ENCODE results near the gene SLC16A4. TPM values are rescaled to one million over a fixed set of nuclear protein-coding genes. Genes with fewer than 3 reads are reported as not detected.

SLC16A4 gene
- total and polyA plus RNA-seq, 10 of the 15 experiments (the other 5 are each of a cell fraction or from before 2014, with no cell fraction given): 0.13 to 2.2 (median 0.26) TPM; not detected in 1

DNA sequence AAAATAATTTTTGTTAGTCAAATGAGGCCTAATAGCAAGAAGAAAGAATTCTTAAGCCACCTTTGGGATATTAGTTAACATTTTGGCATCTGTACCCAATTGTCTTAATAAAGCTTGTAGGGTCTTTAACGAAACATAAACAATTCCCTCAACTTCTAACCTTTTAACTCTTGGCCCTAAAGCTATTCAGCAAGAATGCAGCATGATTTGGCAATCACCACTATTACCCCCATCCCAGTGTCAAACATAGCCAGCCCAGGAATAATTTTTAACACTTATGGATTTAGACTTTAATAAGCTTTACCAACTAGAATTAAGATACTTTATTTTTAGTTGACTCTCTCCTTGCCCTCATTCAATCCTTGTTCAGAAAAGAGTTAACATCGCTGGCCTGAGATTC, 2.5 kb upstream of the SLC16A4 start:
- ChIA-PET CTCF (interaction anchor here (0.8 to 2.0 kb wide), 9 partner anchors 8 to 186 kb away, joined by 3 to 6 read pairs (median 3); partner anchors contain the start of gene RBM15), POLR2A (no interaction called here), RAD21 (ENCODE audit: unreplicated experiment) (interaction anchor here (1.2 kb wide), 1 partner anchor 53 kb away, joined by 3 read pairs; no protein-coding TSS in a partner anchor), SMC1A (ENCODE audit: uncharacterized antibody, unreplicated experiment) (interaction anchor here (0.6 to 1.9 kb wide), 4 partner anchors 10 to 54 kb away, joined by 3 to 5 read pairs (median 4); partner anchors contain the start of gene RBM15)
- H3K27me3 ChIP-seq (replicated peaks in 1 of 2; ENCODE audit: control insufficient read depth in 2 of 2, insufficient read depth in 2 of 2, low read length in 1 of 2): no peaks in the 10 kb centered on the region
- H3K36me3 ChIP-seq (ENCODE audit: control insufficient read depth in 2 of 2, insufficient read depth in 2 of 2, low read length in 1 of 2): peaks cover 0 to 4% of the 10 kb centered on the region in 2 experiments; a peak in 1 of 4 replicates
- no peaks in the 10 kb centered on the region; the same call in 2 of the 3 replicates for H3K9me3 ChIP-seq (replicated peaks; ENCODE audit: control insufficient read depth, insufficient read depth, low read length)
- H3K4me3 ChIP-seq: no peak overlapping the region
- H3K9ac ChIP-seq (ENCODE audit: control insufficient read depth, insufficient read depth, low read length): no peak overlapping the region
- no peaks in the 10 kb centered on the region for H4K20me1 ChIP-seq (ENCODE audit: control insufficient read depth, insufficient read depth)
- no peaks in the 10 kb centered on the region for H3K79me2 ChIP-seq (ENCODE audit: control insufficient read depth, insufficient read depth, low read length)
- 98% methylated on average over 2 of the region's 2 CpGs for WGBS (ENCODE audit: insufficient coverage, insufficient replicate concordance, low lambda C conversion rate, missing lambda C conversion rate)
- ATAC-seq: no peak
- in situ Hi-C loops (cut with MboI): no loop called here
- no peak overlapping the region for H3K27ac ChIP-seq (ENCODE audit: control insufficient read depth, insufficient read depth)
- intact Hi-C loops (cut with micrococcal nuclease; ENCODE audit: unreplicated experiment): no loop called here
- FAIRE-seq: no peak
- no peak overlapping the region for H2AFZ ChIP-seq (ENCODE audit: control insufficient read depth, low read depth, low read length)
- DNase-seq (ENCODE audit: low read depth, low spot score): no peak
- H3K4me2 ChIP-seq (ENCODE audit: control insufficient read depth, insufficient read depth): no peak overlapping the region
- BruUV-seq (replicated peaks): no TSS peak
- no peaks in the 10 kb centered on the region for H3K4me1 ChIP-seq (ENCODE audit: control insufficient read depth, insufficient read depth, low read length)
- TF ChIP-seq POU2F2 (IDR thresholded peaks at IDR 0.05; ENCODE audit: borderline replicate concordance, low read depth, low read length) (no peak), PML (IDR thresholded peaks at IDR 0.05; ENCODE audit: low read length) (no peak), MEF2A (IDR thresholded peaks at IDR 0.05; ENCODE audit: insufficient read depth, low read depth, low read length) (no peak), RUNX3 (IDR thresholded peaks at IDR 0.05; ENCODE audit: low read length) (no peak), BMI1 (IDR thresholded peaks at IDR 0.05; ENCODE audit: borderline replicate concordance) (no peak), YY1 (IDR thresholded peaks at IDR 0.05; ENCODE audit: low read depth, low read length) (no peak), HCFC1 (IDR thresholded peaks at IDR 0.05; ENCODE audit: low read length) (no peak), GABPA (IDR thresholded peaks at IDR 0.05; ENCODE audit: low read depth) (no peak), ASH2L (IDR thresholded peaks at IDR 0.05; ENCODE audit: borderline replicate concordance, low read depth) (no peak)
- TF ChIP-seq, protein P1, sequence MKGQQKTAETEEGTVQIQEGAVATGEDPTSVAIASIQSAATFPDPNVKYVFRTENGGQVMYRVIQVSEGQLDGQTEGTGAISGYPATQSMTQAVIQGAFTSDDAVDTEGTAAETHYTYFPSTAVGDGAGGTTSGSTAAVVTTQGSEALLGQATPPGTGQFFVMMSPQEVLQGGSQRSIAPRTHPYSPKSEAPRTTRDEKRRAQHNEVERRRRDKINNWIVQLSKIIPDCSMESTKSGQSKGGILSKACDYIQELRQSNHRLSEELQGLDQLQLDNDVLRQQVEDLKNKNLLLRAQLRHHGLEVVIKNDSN (IDR thresholded peaks at IDR 0.05; ENCODE audit: borderline replicate concordance, extremely low read length, insufficient read depth, low read depth, low read length): no peak
- TF ChIP-seq, protein P2, sequence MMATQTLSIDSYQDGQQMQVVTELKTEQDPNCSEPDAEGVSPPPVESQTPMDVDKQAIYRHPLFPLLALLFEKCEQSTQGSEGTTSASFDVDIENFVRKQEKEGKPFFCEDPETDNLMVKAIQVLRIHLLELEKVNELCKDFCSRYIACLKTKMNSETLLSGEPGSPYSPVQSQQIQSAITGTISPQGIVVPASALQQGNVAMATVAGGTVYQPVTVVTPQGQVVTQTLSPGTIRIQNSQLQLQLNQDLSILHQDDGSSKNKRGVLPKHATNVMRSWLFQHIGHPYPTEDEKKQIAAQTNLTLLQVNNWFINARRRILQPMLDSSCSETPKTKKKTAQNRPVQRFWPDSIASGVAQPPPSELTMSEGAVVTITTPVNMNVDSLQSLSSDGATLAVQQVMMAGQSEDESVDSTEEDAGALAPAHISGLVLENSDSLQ (IDR thresholded peaks at IDR 0.05): no peak
- TF ChIP-seq, protein P3, sequence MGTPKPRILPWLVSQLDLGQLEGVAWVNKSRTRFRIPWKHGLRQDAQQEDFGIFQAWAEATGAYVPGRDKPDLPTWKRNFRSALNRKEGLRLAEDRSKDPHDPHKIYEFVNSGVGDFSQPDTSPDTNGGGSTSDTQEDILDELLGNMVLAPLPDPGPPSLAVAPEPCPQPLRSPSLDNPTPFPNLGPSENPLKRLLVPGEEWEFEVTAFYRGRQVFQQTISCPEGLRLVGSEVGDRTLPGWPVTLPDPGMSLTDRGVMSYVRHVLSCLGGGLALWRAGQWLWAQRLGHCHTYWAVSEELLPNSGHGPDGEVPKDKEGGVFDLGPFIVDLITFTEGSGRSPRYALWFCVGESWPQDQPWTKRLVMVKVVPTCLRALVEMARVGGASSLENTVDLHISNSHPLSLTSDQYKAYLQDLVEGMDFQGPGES (IDR thresholded peaks at IDR 0.05): no peak
- TF ChIP-seq, protein P4, sequence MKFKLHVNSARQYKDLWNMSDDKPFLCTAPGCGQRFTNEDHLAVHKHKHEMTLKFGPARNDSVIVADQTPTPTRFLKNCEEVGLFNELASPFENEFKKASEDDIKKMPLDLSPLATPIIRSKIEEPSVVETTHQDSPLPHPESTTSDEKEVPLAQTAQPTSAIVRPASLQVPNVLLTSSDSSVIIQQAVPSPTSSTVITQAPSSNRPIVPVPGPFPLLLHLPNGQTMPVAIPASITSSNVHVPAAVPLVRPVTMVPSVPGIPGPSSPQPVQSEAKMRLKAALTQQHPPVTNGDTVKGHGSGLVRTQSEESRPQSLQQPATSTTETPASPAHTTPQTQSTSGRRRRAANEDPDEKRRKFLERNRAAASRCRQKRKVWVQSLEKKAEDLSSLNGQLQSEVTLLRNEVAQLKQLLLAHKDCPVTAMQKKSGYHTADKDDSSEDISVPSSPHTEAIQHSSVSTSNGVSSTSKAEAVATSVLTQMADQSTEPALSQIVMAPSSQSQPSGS (IDR thresholded peaks at IDR 0.05; ENCODE audit: low read length): no peak
- TF ChIP-seq, protein P5, sequence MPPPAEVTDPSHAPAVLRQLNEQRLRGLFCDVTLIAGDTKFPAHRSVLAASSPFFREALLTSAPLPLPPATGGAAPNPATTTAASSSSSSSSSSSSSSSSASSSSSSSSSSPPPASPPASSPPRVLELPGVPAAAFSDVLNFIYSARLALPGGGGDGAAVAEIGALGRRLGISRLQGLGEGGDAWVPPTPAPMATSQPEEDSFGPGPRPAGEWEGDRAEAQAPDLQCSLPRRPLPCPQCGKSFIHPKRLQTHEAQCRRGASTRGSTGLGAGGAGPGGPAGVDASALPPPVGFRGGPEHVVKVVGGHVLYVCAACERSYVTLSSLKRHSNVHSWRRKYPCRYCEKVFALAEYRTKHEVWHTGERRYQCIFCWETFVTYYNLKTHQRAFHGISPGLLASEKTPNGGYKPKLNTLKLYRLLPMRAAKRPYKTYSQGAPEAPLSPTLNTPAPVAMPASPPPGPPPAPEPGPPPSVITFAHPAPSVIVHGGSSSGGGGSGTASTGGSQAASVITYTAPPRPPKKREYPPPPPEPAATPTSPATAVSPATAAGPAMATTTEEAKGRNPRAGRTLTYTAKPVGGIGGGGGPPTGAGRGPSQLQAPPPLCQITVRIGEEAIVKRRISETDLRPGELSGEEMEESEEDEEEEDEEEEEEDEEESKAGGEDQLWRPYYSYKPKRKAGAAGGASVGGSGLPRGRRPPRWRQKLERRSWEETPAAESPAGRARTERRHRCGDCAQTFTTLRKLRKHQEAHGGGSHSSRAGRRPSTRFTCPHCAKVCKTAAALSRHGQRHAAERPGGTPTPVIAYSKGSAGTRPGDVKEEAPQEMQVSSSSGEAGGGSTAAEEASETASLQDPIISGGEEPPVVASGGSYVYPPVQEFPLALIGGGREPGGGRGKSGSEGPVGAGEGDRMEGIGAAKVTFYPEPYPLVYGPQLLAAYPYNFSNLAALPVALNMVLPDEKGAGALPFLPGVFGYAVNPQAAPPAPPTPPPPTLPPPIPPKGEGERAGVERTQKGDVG (CRISPR knock-in tag; IDR thresholded peaks at IDR 0.05): no peak
